UCSD-AML1 (cell line): ENCODE results near the gene ATP2B3.

ENCODE experiments used
- DNase-seq: peaks from one replicate; lab custom pipeline; 2025; ENCODE audit not compliant: unreplicated experiment; lab: John Stamatoyannopoulos, UW

ATP2B3 gene

GRCh38 chrX:153530411-153531129 is 13.1 kb downstream of the ATP2B3 start:
- no peak for DNase-seq

GRCh38 chrX:153533091-153533490 is 15.6 kb downstream of the ATP2B3 start:
- DNase-seq = no peak

DNA sequence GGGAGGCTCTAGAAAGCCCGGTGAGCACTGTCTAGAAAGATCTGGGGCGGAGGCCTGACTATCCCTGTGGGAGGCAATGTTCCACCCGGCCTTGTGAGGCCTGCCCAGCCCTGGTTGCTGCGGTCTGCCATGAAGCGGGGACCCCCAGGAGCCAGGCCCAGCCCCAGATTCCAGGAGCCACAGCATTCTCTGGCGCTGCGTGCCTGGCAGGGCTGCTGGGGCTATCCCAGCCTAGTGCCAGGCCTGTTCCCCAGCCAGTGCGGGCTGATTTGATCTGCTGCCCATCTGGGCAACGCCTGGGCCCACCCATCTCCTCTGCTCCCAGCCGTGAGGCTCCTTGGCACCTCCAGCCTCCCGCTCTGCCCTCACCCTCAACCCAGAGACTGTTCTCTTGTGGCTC is 19.6 kb downstream of the ATP2B3 start:
- no peak for DNase-seq

- no peak for DNase-seq
Observed at GRCh38 chrX:153537526-153538295, 20.3 kb downstream of the ATP2B3 start.

DNA sequence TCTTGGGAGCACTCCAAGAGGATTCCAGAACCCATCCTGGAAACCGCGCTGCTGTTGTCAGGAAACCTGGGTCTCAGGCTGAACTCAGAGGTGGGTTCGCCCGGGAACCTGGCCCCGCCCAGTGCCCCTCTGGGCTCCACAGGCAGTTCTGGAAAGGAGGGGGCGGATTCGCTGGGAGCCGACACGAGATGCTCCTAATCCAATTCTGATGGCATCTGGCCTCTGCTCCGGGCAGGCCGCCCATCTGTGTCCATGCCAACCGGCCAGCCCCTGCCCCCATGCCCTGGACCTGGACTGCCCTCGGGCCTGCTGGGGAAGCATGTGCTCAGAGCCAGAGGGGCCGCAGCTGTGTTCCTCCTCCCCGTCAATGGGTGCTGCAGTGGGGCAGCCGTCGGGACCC is 21.0 kb downstream of the ATP2B3 start:
- no peak for DNase-seq

DNA sequence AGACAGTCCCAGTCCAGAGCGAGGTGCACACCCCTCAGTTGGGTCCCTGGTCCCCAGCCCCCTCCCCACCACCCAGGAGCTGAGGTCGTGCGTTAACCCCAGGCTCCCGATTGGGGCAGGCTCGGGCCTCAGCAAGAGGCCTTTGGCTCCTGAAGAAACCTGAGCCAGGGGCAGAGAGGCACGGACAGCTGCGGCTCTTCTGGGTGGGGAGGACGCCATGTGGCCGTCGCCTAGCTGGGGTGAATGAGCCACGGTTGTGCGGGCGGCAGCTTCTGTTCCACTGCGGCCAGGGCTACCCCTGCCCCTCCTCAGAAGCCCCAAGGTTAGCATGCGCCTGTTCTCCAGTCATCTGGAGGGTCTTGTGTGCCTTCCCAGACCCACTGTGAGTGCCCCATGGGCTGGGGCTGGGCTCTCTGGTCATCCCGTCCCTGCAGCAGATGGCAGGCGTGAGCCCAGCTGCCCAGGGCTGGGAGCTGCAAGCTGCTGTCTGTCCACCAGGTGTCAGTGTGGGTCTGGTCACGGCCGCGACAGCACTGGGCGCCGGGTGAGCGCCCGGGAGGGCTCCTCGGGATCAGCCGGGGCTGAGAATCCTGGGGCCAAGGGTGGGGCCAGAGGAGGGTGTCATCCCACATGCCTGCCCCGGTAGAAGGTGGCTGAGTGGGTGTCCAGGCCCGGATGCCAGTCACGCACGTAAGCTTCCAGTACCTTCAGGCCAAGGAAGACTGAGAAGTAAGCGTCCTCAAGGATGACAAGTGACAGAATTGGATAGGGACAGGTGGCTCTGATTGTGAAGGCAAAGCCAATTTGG is 21.9 kb downstream of the ATP2B3 start:
- peak; percentile 71 for DNase-seq

- no peak for DNase-seq
Observed at GRCh38 chrX:153539979-153540358, 22.5 kb downstream of the ATP2B3 start.

DNA sequence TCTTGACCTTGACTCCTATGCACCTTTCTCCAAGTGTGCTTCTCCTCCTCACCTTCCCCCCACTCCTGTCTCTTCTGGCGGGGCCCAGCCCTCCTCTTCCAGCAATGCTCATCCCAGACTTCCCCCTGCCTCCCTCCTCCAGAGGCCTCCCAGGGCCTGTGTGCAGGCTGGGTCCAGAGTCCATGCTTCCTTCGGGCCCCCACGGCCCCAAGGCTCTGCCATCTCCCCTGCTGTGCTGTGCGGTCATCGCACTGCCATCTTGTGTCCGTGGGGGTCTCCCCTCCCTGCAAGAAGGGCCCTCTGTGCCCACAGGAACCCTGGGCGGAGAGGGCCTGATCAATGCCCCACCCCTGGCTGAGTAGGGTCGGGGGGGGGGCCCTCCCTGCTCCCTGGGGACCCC is 27.3 kb downstream of the ATP2B3 start:
- no peak for DNase-seq

- no peak for DNase-seq
Observed at GRCh38 chrX:153546386-153546785, 28.9 kb downstream of the ATP2B3 start.

- no peak for DNase-seq
Observed at GRCh38 chrX:153547195-153547594, 29.8 kb downstream of the ATP2B3 start.

- DNase-seq = no peak
Observed at GRCh38 chrX:153549231-153549630, 31.8 kb downstream of the ATP2B3 start.

- DNase-seq = no peak
Observed at GRCh38 chrX:153549807-153550206, 32.4 kb downstream of the ATP2B3 start.

DNA sequence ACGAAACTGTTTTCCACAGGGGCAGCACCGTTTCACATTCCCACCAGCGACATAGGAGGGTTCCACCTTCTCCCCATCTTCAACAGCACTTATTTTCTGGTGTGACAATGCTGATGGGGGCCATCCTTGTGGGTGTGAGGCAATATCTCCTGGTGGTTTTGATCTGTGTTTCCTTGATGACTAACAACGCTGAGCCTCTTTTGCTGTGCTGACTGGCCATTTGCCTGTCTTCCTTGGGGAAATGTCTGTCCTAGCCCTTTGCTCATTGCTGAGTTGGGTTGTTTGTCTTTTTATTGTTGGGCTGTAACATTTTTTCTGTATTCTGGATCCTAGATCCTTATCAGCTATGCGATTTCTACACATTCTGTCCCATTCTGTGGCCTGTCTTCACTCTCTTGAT is 33.7 kb downstream of the ATP2B3 start:
- DNase-seq = no peak

- DNase-seq = peak; percentile 75
Observed at GRCh38 chrX:153554519-153555167, 37.2 kb downstream of the ATP2B3 start.

- DNase-seq = no peak
Observed at GRCh38 chrX:153556767-153557166, 39.3 kb downstream of the ATP2B3 start.

GRCh38 chrX:153557618-153558355 is 40.3 kb downstream of the ATP2B3 start:
- no peak for DNase-seq

DNA sequence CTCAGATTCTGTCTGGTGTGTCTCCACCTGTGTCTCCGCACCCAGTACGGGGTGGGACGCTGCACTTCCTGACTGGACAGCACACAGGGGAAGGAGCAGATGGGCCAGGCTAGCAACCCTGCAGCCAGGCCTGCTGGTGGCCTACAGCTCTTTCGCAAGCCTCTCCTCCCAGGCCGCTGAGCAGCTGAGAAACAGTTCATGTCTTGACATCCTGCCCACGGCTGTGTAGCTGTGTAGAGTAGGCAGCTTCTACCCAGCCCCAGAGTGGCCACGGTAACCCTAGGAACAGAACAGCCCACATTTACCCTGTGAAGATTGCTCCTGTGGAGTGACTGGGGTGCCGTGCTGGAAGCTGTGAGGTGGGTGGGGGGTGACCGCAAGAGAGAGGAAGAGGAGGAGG is 42.6 kb downstream of the ATP2B3 start:
- peak; percentile 49 for DNase-seq

GRCh38 chrX:153560466-153560865 is 43.0 kb downstream of the ATP2B3 start:
- no peak for DNase-seq

DNA sequence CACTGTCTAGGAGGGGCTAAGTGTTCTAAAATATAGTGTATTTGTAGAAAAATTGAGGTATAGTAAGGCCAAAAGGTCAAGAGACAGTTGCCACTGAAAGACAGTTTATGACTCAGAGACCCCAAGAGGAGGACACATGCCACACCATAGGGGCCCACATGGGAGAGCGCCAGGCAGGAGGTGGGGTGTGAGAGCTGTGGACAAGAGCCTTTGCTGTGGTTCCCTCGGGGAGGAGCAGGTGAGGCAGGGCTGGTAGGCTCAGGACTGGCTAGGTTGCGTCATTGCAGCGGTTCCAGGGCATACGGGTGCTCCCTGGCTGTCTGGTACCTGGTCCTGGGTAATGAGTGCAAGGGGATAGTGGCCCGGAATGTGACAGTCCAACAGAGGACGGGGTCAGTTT is 43.9 kb downstream of the ATP2B3 start:
- DNase-seq = no peak

DNA sequence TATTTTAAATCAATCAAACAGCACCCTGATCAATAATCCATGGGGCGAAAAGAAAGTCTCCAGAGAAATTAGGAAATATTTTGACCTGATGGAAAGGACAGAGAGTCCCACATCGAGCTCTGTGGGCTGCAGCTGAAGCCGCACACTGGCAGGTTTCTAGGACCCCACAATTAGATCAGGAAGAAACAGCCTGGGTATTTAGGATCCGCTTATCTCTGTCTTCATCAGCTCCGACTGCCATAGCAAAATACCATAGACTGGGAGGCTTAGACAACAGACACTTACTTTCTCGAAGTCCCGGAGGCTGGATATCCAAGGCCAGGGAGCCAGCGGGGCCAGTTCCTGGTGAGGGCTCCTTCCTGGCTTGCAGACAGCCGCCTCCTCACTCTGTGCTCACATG is 45.1 kb downstream of the ATP2B3 start:
- DNase-seq = no peak
